ENCODE data around the gene UCP2.

- TF ChIP-seq CTCF (conservative IDR thresholded peaks at IDR 0.05; ENCODE audit: low read depth in 2 of 2) (no peak), POLR2AphosphoS5 (IDR thresholded peaks at IDR 0.05; ENCODE audit: low read depth) (no peak), EZH2 (IDR thresholded peaks at IDR 0.05; ENCODE audit: low read depth, unreplicated experiment) (no peak), REST (IDR thresholded peaks at IDR 0.05; ENCODE audit: unreplicated experiment) (no peak), JUNB (IDR thresholded peaks at IDR 0.05; ENCODE audit: unreplicated experiment) (no peak), EZH2phosphoT487 (IDR thresholded peaks at IDR 0.05; ENCODE audit: unreplicated experiment) (no peak), ZNF114 (CRISPR knock-in tag; IDR thresholded peaks at IDR 0.05) (no peak), ETS1 (IDR thresholded peaks at IDR 0.05) (no peak), CREB1 (CRISPR knock-in tag; IDR thresholded peaks at IDR 0.05; ENCODE audit: low read depth) (no peak), NANOG (IDR thresholded peaks at IDR 0.05; ENCODE audit: borderline replicate concordance) (no peak), ZNF331 (CRISPR knock-in tag; IDR thresholded peaks at IDR 0.05; ENCODE audit: low read depth) (no peak), STAT1 (IDR thresholded peaks at IDR 0.05; ENCODE audit: unreplicated experiment) (no peak), ZNF462 (CRISPR knock-in tag; IDR thresholded peaks at IDR 0.05) (no peak)
These were observed 49.9 kb downstream of the UCP2 start for GRCh38 chr11:73932781-73933180.

Measured in GM23338 (cell line).